Epithelial cell of proximal tubule (primary cell): Measurements from ENCODE around the gene NOTUM. TPM values are rescaled to one million over a fixed set of nuclear protein-coding genes. Genes with fewer than 3 reads are reported as not detected.

Experiments used
- DNase-seq: peaks from one replicate; pipeline ENCODE4 v3.0.0-alpha.2; 2011; ENCODE audit warnings: low read depth
- H3K4me3 ChIP-seq: 2 replicates; pipeline ENCODE4 v1.5.1; 2011; ENCODE audit warnings: low read depth, mild to moderate bottlenecking, low read length
- CTCF ChIP-seq: conservative IDR thresholded peaks from 2 replicates; pipeline ENCODE4 v1.5.1; 2012; ENCODE audit warnings: low read depth, mild to moderate bottlenecking, low read length
- total RNA-seq: library from RNA; depleted of rRNA; stranded (reverse); fragments of >200 nt; gene quantifications from 2 replicates; pipeline ENCODE4 v1.2.3, GENCODE V29; 2015

Gene NOTUM
- total RNA-seq, 1 donor from 2014 or later, result not detected

GRCh38 chr17:81905424-81905875 lies 55.5 kb downstream of the NOTUM start:
- no peak overlapping the region for H3K4me3 ChIP-seq
- TF ChIP-seq CTCF, result no peak
- DNase-seq, result no peak

GRCh38 chr17:81904600-81905423 lies 56.2 kb downstream of the NOTUM start:
- no peak for DNase-seq
- no peak for TF ChIP-seq CTCF
- no peak overlapping the region for H3K4me3 ChIP-seq

- no peak for DNase-seq
These were observed 56.9 kb downstream of the NOTUM start for GRCh38 chr17:81903896-81904599.

GRCh38 chr17:81903415-81903831 lies 57.6 kb downstream of the NOTUM start:
- H3K4me3 ChIP-seq, result no peak overlapping the region
- no peak for DNase-seq
- no peak for TF ChIP-seq CTCF

More at GRCh38 chr17:81903896-81904599, 56.9 kb downstream of the NOTUM start:
- no peak for TF ChIP-seq CTCF
- H3K4me3 ChIP-seq, result no peak overlapping the region

GRCh38 chr17:81902653-81903414 lies 58.2 kb downstream of the NOTUM start:
- TF ChIP-seq CTCF, result no peak
- H3K4me3 ChIP-seq, result no peak overlapping the region
- DNase-seq, result no peak

Other genes with a start within 250 kb of the NOTUM start
- gene SLC25A10, start 248.9 kb downstream of the NOTUM start, total RNA-seq, result 60.1 and 98.6 TPM in 2 replicates
- not detected in 2 replicates for gene GCGR, start 157.0 kb downstream of the NOTUM start, total RNA-seq
- 111 and 153 TPM in 2 replicates for gene MCRIP1, start 127.9 kb downstream of the NOTUM start, total RNA-seq
- gene PPP1R27, start 126.1 kb downstream of the NOTUM start, total RNA-seq, result 0.17 and 0.36 TPM in 2 replicates
- 932 and 1,272 TPM in 2 replicates for gene P4HB, start 100.7 kb downstream of the NOTUM start, total RNA-seq
- gene ARHGDIA, start 89.8 kb downstream of the NOTUM start, total RNA-seq, result 272 and 414 TPM in 2 replicates
- 179 and 367 TPM in 2 replicates for gene ALYREF, start 69.6 kb downstream of the NOTUM start, total RNA-seq
- 280 and 313 TPM in 2 replicates for gene ANAPC11, start 69.5 kb downstream of the NOTUM start, total RNA-seq
- gene NPB, start 58.9 kb downstream of the NOTUM start, total RNA-seq, result 0.58 and 2.6 TPM in 2 replicates
- 24.3 and 95.4 TPM in 2 replicates for gene PCYT2, start 49.8 kb downstream of the NOTUM start, total RNA-seq
- 28.5 and 38.1 TPM in 2 replicates for gene SIRT7, start 43.0 kb downstream of the NOTUM start, total RNA-seq
- gene MAFG, start 33.5 kb downstream of the NOTUM start, total RNA-seq, result 16.1 and 18.5 TPM in 2 replicates
- gene PYCR1, start 23.9 kb downstream of the NOTUM start, total RNA-seq, result 54.3 and 109 TPM in 2 replicates
- not detected in 2 replicates for gene MYADML2, start 14.0 kb downstream of the NOTUM start, total RNA-seq
- gene ASPSCR1, start 16.4 kb upstream of the NOTUM start, total RNA-seq, result 20.1 and 22.7 TPM in 2 replicates
- 158 and 228 TPM in 2 replicates for gene CENPX, start 61.7 kb upstream of the NOTUM start, total RNA-seq
- 44.5 and 44.6 TPM in 2 replicates for gene LRRC45, start 62.1 kb upstream of the NOTUM start, total RNA-seq
- gene RAC3, start 70.5 kb upstream of the NOTUM start, total RNA-seq, result 52.9 and 60.0 TPM in 2 replicates
- 85.4 and 93.1 TPM in 2 replicates for gene DCXR, start 76.5 kb upstream of the NOTUM start, total RNA-seq
- gene RFNG, start 90.6 kb upstream of the NOTUM start, total RNA-seq, result 35.8 and 38.8 TPM in 2 replicates
- gene GPS1, start 90.7 kb upstream of the NOTUM start, total RNA-seq, result 105 and 200 TPM in 2 replicates
- gene DUS1L, start 104.6 kb upstream of the NOTUM start, total RNA-seq, result 126 and 154 TPM in 2 replicates
- 94.7 and 224 TPM in 2 replicates for gene FASN, start 137.0 kb upstream of the NOTUM start, total RNA-seq